K562 (cell line): ENCODE data around the gene GLT6D1.

ENCODE experiments used
- CTCF ChIP-seq, 3 experiments: IDR thresholded peaks in 2 of 3; conservative IDR thresholded peaks in 1 of 3; 2 replicates each; pipeline ENCODE4 v1.5.1; 2011 to 2012; ENCODE audit warnings: low read length in 3 of 3, mild to moderate bottlenecking in 3 of 3, control low read depth in 2 of 3, improper control_type of control experiment in 1 of 3, inconsistent platforms in 1 of 3, low read depth in 1 of 3, mixed read lengths in 1 of 3, moderate library complexity in 1 of 3; ENCODE audit not compliant: insufficient read depth in 2 of 3
- ETV5 ChIP-seq: sonication (generic); formaldehyde crosslinking; IDR thresholded peaks from 2 replicates; pipeline ENCODE4 v1.4.0; 2020; ENCODE audit warnings: low read depth, mild to moderate bottlenecking, missing genetic modification reagents
- EZH2 ChIP-seq: IDR thresholded peaks from 2 replicates; pipeline ENCODE4 v1.6.1; 2012; ENCODE audit warnings: low read depth, mild to moderate bottlenecking, inconsistent platforms, low read length, borderline replicate concordance
- HDAC6 ChIP-seq: IDR thresholded peaks from 2 replicates; pipeline ENCODE4 v1.6.1; 2012; ENCODE audit warnings: low read depth, mild to moderate bottlenecking, control low read depth, inconsistent platforms, low read length, moderate library complexity
- ZNF217 ChIP-seq: sonication (generic); formaldehyde crosslinking; IDR thresholded peaks from 2 replicates; pipeline ENCODE4 v1.8.0; 2022; ENCODE audit warnings: mild to moderate bottlenecking, missing genetic modification reagents

GRCh38 chr9:135647884-135648283, 8.5 kb upstream of the GLT6D1 start:
- no peak for TF ChIP-seq ETV5 (CRISPR knock-in tag)
- TF ChIP-seq EZH2, result no peak
- TF ChIP-seq CTCF (IDR thresholded peaks at IDR 0.05 in 2 of 3, conservative IDR thresholded peaks at IDR 0.05 in 1 of 3; ENCODE audit: insufficient read depth in 2 of 3, low read depth in 1 of 3, low read length in 3 of 3), result no peak
- no peak for TF ChIP-seq ZNF217 (CRISPR knock-in tag)
- no peak for TF ChIP-seq HDAC6
